Immature natural killer cell (primary cell): ENCODE measurements around the gene SKA2. TPM values are rescaled to one million over a fixed set of nuclear protein-coding genes. Genes with fewer than 3 reads are reported as not detected.
"Not testable (repeated sequence)": the region's sequence is repeated elsewhere in the genome, so short reads cannot be mapped to it uniquely, and the experiment has no call there.

Experiments
- DNase-seq, 3 donors: peaks; one replicate each; pipeline ENCODE4 v3.0.0; 2022; ENCODE audit warnings: mixed read lengths in 1 of 3
- H3K27ac Mint-ChIP-seq, 6 donors: one replicate each; pipeline ENCODE4 v1.8.0; 2020; ENCODE audit warnings: mixed read lengths in 6 of 6, mild to moderate bottlenecking in 5 of 6, inconsistent platforms in 4 of 6, moderate library complexity in 3 of 6
- H3K27me3 Mint-ChIP-seq, 3 donors: one replicate each; pipeline ENCODE4 v1.8.0; 2020 to 2021; ENCODE audit warnings: low read depth in 3 of 3, mild to moderate bottlenecking in 3 of 3, mixed read lengths in 3 of 3, moderate library complexity in 3 of 3, inconsistent platforms in 1 of 3
- H3K36me3 Mint-ChIP-seq, 3 donors: one replicate each; pipeline ENCODE4 v1.8.0; 2020; ENCODE audit warnings: mixed read lengths in 3 of 3, inconsistent platforms in 2 of 3, mild to moderate bottlenecking in 2 of 3
- H3K4me1 Mint-ChIP-seq, 2 donors: one replicate each; pipeline ENCODE4 v1.8.0; 2020; ENCODE audit warnings: inconsistent platforms in 2 of 2, mild to moderate bottlenecking in 2 of 2, mixed read lengths in 2 of 2, moderate library complexity in 1 of 2
- H3K4me3 Mint-ChIP-seq, 5 donors: one replicate each; pipeline ENCODE4 v1.8.0; 2020; ENCODE audit warnings: mild to moderate bottlenecking in 5 of 5, mixed read lengths in 5 of 5, inconsistent platforms in 3 of 5, moderate library complexity in 3 of 5
- H3K9me3 Mint-ChIP-seq, 6 donors: one replicate each; pipeline ENCODE4 v1.8.0; 2020; ENCODE audit warnings: mild to moderate bottlenecking in 6 of 6, mixed read lengths in 6 of 6, inconsistent platforms in 4 of 6, moderate library complexity in 3 of 6
- polyA plus RNA-seq, 3 donors: library from polyadenylated mRNA; unstranded; fragments of 300-500 nt; fragmentation: Illumina TruSeq; gene quantifications; one replicate each; pipeline ENCODE4 v1.2.3, GENCODE V29; 2021

Gene SKA2
- polyA plus RNA-seq, 3 donors from 2014 or later: 26.0 to 49.1 (median 36.4) TPM

- peak overlapping the region; percentile 70 to 92 (median 85) for H3K27ac Mint-ChIP-seq
- H3K27me3 Mint-ChIP-seq: peaks cover 3 to 11% (median 6%) of the 10 kb centered on the region in 3 donors
- DNase-seq: peak in 2 of 3 donors; percentile 0 to 66
- H3K4me1 Mint-ChIP-seq: peaks cover 24 to 47% of the 10 kb centered on the region in 2 donors
- no peaks in the 10 kb centered on the region for H3K36me3 Mint-ChIP-seq
- H3K9me3 Mint-ChIP-seq: no peaks in the 10 kb centered on the region
- H3K4me3 Mint-ChIP-seq: peak overlapping the region; percentile 91 to 94 (median 92)
Observed at GRCh38 chr17:59105852-59106462, 49.0 kb downstream of the SKA2 start.

DNA sequence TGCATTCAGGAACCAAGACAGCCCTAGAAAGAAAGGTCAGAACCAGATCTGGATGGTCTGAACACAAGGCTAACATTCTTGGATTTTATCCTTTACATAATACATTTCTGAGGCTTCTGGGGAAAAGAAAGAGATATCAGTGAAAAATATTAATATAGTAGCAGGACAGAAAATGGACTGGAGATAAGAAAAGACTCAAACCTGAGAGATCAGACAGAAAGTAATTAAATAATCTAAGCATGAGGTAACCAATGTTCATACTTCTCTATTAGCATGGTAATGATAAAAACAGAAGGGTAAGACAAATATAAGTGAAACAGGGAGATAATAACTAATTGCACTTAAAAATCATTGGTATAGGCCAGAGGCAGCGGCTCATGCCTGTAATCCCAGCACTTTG is 53.8 kb downstream of the SKA2 start:
- Mint-ChIP-seq H3K9me3 (no peaks in the 10 kb centered on the region), H3K27ac (no peak overlapping the region), H3K36me3 (peaks cover 5 to 13% (median 7%) of the 10 kb centered on the region in 3 donors), H3K27me3 (peaks cover 0 to 4% (median 1%) of the 10 kb centered on the region in 3 donors), H3K4me3 (no peak overlapping the region), H3K4me1 (peaks cover 13 to 39% of the 10 kb centered on the region in 2 donors)
- no peak for DNase-seq

- H3K4me1 Mint-ChIP-seq: peaks cover 0 to 27% of the 10 kb centered on the region in 2 donors
- no peak for DNase-seq
- H3K9me3 Mint-ChIP-seq: no peaks in the 10 kb centered on the region
- no peak overlapping the region for H3K27ac Mint-ChIP-seq
- H3K4me3 Mint-ChIP-seq: no peak overlapping the region
- peaks cover 5 to 13% (median 7%) of the 10 kb centered on the region in 3 donors for H3K36me3 Mint-ChIP-seq
- peaks cover 0 to 1% (median 0%) of the 10 kb centered on the region in 3 donors for H3K27me3 Mint-ChIP-seq
Observed at GRCh38 chr17:59097876-59098275, 57.1 kb downstream of the SKA2 start.

- Mint-ChIP-seq H3K27ac (peak overlapping the region in 2 of 6 donors; percentile 26 to 44), H3K4me1 (peaks cover 0 to 18% of the 10 kb centered on the region in 2 donors)
Observed at GRCh38 chr17:59094861-59095530, 60.0 kb downstream of the SKA2 start.

GRCh38 chr17:59093702-59094231 is 61.2 kb downstream of the SKA2 start:
- Mint-ChIP-seq H3K27me3 (no peaks in the 10 kb centered on the region), H3K27ac (peak overlapping the region in 1 of 6 donors; percentile 53), H3K4me3 (no peak overlapping the region), H3K9me3 (no peaks in the 10 kb centered on the region), H3K4me1 (peaks cover 0 to 18% of the 10 kb centered on the region in 2 donors), H3K36me3 (peaks cover 0 to 9% (median 0%) of the 10 kb centered on the region in 3 donors)
- no peak for DNase-seq

More at GRCh38 chr17:59094861-59095530, 60.0 kb downstream of the SKA2 start:
- no peak for DNase-seq
- no peaks in the 10 kb centered on the region for H3K9me3 Mint-ChIP-seq
- no peak overlapping the region for H3K4me3 Mint-ChIP-seq
- H3K27me3 Mint-ChIP-seq: peaks cover 0 to 1% (median 0%) of the 10 kb centered on the region in 3 donors
- peaks cover 2 to 10% (median 2%) of the 10 kb centered on the region in 3 donors for H3K36me3 Mint-ChIP-seq

DNA sequence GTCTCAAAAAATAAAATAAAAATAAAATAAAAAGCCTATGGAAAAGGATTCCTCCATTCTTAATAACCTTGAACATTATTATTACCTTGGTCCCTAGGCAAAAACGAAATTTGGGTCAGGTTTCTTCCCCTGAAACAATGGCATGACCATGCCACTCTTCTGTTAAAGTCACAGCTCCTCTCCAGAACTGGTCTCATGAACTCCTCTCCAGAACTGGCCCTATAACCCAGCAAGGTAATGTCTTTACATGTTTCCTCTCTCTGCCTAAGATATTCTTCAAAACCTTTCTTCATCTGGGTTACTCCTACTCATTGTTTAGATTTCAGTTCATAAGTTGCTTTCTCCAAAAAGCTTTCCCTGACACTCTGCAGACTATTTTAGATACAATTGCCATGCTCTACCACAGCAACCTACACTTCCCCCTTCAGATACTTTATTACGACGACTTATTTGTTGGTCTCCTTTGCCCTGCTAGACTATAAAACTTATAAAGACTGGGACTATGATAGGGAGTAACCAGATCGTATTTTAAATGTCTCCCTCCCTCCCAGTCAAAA is 61.8 kb downstream of the SKA2 start:
- no peak for DNase-seq
- Mint-ChIP-seq H3K36me3 (peaks cover under 1 to 9% (median 1%) of the 10 kb centered on the region in 3 donors), H3K4me3 (no peak overlapping the region), H3K4me1 (peaks cover 0 to 18% of the 10 kb centered on the region in 2 donors), H3K27me3 (no peaks in the 10 kb centered on the region), H3K9me3 (no peaks in the 10 kb centered on the region), H3K27ac (peak overlapping the region in 1 of 6 donors; percentile 53)

DNA sequence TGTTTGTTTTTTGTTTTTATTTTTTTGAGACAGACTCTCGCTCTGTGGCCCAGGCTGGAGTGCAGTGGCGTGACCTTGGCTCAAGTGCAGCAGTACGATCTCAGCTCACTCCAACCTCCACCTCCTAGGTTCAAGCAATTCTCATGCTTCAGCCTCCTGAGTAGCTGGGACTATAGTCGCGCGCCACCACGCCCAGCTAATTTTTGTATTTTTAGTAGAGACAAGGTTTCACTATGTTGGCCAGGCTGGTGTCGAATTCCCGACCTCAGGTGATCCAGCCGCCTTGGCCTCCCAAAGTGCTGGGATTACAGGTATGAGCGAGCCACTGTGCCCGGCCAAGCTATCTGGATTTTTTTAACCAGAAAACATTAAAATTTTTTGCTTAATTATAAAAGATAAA is 64.4 kb downstream of the SKA2 start:
- not testable (repeated sequence) for DNase-seq, H3K4me3 Mint-ChIP-seq, H3K27ac Mint-ChIP-seq, H3K9me3 Mint-ChIP-seq, H3K27me3 Mint-ChIP-seq
- peaks cover 7 to 13% (median 11%) of the 10 kb centered on the region in 3 donors for H3K36me3 Mint-ChIP-seq
- peaks cover 0 to 13% of the 10 kb centered on the region in 2 donors for H3K4me1 Mint-ChIP-seq

DNA sequence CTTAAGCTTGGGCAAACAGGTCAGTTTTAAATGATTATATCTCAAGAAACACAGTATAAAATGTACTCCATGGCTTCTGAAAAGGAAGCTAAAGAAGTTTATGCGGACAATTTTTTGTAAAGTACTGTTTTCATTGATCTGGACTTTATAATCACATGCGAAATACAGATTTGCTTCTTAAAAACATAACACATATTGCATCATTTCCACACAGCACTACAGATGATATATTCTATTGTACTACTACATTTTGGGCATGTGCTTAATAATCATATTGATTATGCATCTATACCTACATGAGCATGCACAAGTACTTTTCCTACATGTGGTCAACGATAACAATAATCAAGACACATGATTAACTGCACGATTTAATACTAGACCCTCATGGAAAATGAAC is 70.8 kb downstream of the SKA2 start:
- DNase-seq: no peak
- Mint-ChIP-seq H3K4me3 (no peak overlapping the region), H3K4me1 (peaks cover 0 to 4% of the 10 kb centered on the region in 2 donors), H3K27ac (no peak overlapping the region), H3K36me3 (peaks cover 17 to 26% (median 23%) of the 10 kb centered on the region in 3 donors), H3K9me3 (no peaks in the 10 kb centered on the region), H3K27me3 (no peaks in the 10 kb centered on the region)

- Mint-ChIP-seq H3K36me3 (peaks cover 19 to 35% (median 30%) of the 10 kb centered on the region in 3 donors), H3K27me3 (no peaks in the 10 kb centered on the region), H3K4me1 (no peaks in the 10 kb centered on the region), H3K4me3 (no peak overlapping the region), H3K27ac (no peak overlapping the region), H3K9me3 (no peaks in the 10 kb centered on the region)
- no peak for DNase-seq
Observed at GRCh38 chr17:59074494-59074893, 80.5 kb downstream of the SKA2 start.

DNA sequence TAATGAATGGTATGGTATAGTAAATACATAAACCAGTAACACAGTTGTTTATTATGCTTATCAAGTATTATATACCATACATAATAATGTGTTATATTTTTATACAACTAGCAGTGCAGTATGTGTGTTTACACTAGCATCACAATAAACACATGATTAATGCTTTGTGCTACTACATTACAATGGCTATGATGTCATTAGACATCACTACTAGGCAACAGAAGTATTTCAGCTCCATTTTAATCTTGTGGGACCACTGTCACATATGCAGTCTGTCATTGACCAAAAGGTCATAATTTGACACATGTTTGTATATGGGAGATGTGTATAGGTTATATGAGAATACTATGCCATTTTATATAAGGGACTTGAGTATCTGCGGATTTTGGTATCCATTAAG is 81.0 kb downstream of the SKA2 start:
- no peaks in the 10 kb centered on the region for H3K27me3 Mint-ChIP-seq
- no peaks in the 10 kb centered on the region for H3K4me1 Mint-ChIP-seq
- H3K36me3 Mint-ChIP-seq: peaks cover 20 to 31% (median 30%) of the 10 kb centered on the region in 3 donors
- H3K4me3 Mint-ChIP-seq: no peak overlapping the region
- DNase-seq: no peak
- no peak overlapping the region for H3K27ac Mint-ChIP-seq
- no peaks in the 10 kb centered on the region for H3K9me3 Mint-ChIP-seq

DNA sequence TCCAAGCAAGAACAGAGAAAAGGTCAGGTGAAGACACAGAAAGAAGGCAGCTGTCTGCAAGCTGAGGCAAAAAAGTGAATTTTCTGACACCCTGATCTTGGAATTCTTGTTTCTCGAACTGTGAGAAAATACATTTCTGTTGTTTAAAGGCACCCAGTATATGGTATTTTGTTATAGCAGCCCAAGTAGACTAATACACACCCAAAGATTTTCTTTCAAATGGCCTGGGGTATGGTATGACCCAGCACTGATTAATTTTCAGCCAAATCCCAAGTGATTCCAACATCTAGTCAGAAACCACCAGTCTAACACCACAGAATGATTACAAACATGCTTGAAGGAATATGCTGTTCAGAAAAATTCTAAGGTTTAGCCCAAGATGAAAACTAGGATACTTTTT is 85.1 kb downstream of the SKA2 start:
- Mint-ChIP-seq H3K4me1 (no peaks in the 10 kb centered on the region), H3K36me3 (peaks cover 23 to 37% (median 31%) of the 10 kb centered on the region in 3 donors), H3K4me3 (no peak overlapping the region), H3K9me3 (no peaks in the 10 kb centered on the region), H3K27ac (no peak overlapping the region), H3K27me3 (no peaks in the 10 kb centered on the region)
- no peak for DNase-seq

DNA sequence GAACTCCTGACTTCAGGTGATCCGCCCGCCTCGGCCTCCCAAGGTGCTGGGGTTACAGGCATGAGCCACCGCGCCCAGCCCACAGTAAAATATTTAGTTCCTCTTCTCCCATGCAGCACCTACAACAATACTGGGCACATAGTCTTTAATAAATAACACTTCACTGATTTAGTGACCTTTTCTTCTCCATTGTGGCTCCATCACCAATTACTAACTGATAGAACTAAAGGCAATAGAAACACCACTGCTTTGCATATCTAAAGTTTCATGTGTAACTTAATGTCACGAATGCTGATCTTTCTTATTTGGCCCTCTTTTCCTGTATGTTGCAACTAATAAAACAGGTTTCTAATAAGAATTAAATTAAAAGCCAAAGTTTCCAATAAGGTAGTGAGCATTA is 87.2 kb downstream of the SKA2 start:
- peaks cover 23 to 34% (median 32%) of the 10 kb centered on the region in 3 donors for H3K36me3 Mint-ChIP-seq
- no peak for DNase-seq
- no peaks in the 10 kb centered on the region for H3K9me3 Mint-ChIP-seq
- no peak overlapping the region for H3K27ac Mint-ChIP-seq
- no peaks in the 10 kb centered on the region for H3K27me3 Mint-ChIP-seq
- no peak overlapping the region for H3K4me3 Mint-ChIP-seq
- H3K4me1 Mint-ChIP-seq: no peaks in the 10 kb centered on the region

GRCh38 chr17:59067340-59067739 is 87.6 kb downstream of the SKA2 start:
- Mint-ChIP-seq H3K27ac (no peak overlapping the region), H3K4me3 (no peak overlapping the region), H3K36me3 (peaks cover 26 to 38% (median 33%) of the 10 kb centered on the region in 3 donors), H3K4me1 (no peaks in the 10 kb centered on the region), H3K27me3 (no peaks in the 10 kb centered on the region), H3K9me3 (no peaks in the 10 kb centered on the region)
- DNase-seq: no peak

- no peaks in the 10 kb centered on the region for H3K9me3 Mint-ChIP-seq
- no peak overlapping the region for H3K4me3 Mint-ChIP-seq
- no peaks in the 10 kb centered on the region for H3K27me3 Mint-ChIP-seq
- no peak overlapping the region for H3K27ac Mint-ChIP-seq
- DNase-seq: no peak
- peaks cover 18 to 28% (median 21%) of the 10 kb centered on the region in 3 donors for H3K36me3 Mint-ChIP-seq
- no peaks in the 10 kb centered on the region for H3K4me1 Mint-ChIP-seq
Observed at GRCh38 chr17:59062509-59062908, 92.5 kb downstream of the SKA2 start.
